Body of pancreas (tissue), 4 donors: Measurements from ENCODE around the gene RUSC1. TPM values are rescaled to one million over a fixed set of nuclear protein-coding genes. Genes with fewer than 3 reads are reported as not detected.

Source experiments
- ATAC-seq: fragments of 150-250 bp; one replicate; pipeline ENCODE4 v1.9.1; 2016
- DNase-seq, 4 donors: peaks; one replicate each; pipeline ENCODE4 v3.0.0-alpha.2; 2019
- H3K27ac ChIP-seq, 4 donors: fragments of 200-600 bp; sonication (generic); 1 replicate in 3 of 4; 2 replicates in 1 of 4; pipeline versions ENCODE4 v1.5.1 to v1.6.1; 2016 to 2019; ENCODE audit warnings: mild to moderate bottlenecking in 1 of 4, mixed read lengths in 1 of 4, moderate library complexity in 1 of 4
- H3K27me3 ChIP-seq, 2 donors: fragments of 200-600 bp; sonication (generic); one replicate each; pipeline ENCODE4 v1.6.0; 2016; ENCODE audit warnings: mild to moderate bottlenecking in 1 of 2
- H3K36me3 ChIP-seq, 2 donors: fragments of 200-600 bp; sonication (generic); replicated peaks in 1 of 2; 2 replicates each; pipeline ENCODE4 v1.5.1; 2016; ENCODE audit warnings: low read depth in 2 of 2; ENCODE audit not compliant: insufficient read depth in 1 of 2
- H3K4me1 ChIP-seq: fragments of 200-600 bp; sonication (generic); one replicate; pipeline ENCODE4 v1.6.0; 2016
- H3K4me3 ChIP-seq, 2 donors: fragments of 200-600 bp; sonication (generic); 1 replicate in 1 of 2; 2 replicates in 1 of 2; pipeline ENCODE4 v1.5.1; 2016 to 2019
- H3K9me3 ChIP-seq, 3 donors: fragments of 200-600 bp; sonication (generic); 1 replicate in 2 of 3; 2 replicates in 1 of 3; pipeline ENCODE4 v1.5.1; 2016
- POLR2A ChIP-seq, 3 donors: fragments of 450-650 bp; IDR thresholded peaks; one replicate each; pipeline ENCODE4 v1.6.1; 2016; ENCODE audit warnings: antibody characterized with exemption in 3 of 3, mild to moderate bottlenecking in 2 of 3
- WGBS, 2 donors: methylation state at CpG; one replicate each; pipeline ENCODE4 v1.1.5; 2017; 5-methylcytosine and 5-hydroxymethylcytosine counted together
- intact Hi-C: fragments of 100-400 bp; cut with DNase I; formaldehyde crosslinking; loops from one replicate; pipeline ENCODE4 v1.15.1; 2023
- total RNA-seq, 2 donors: library from RNA; depleted of rRNA; stranded (reverse); fragments of >200 nt; gene quantifications; one replicate each; pipeline ENCODE4 v1.1.0, GENCODE V29; 2016
- TF ChIP-seq, protein P1 (sequence below), 7 experiments: fragments of 450-650 bp in 4 of 7; fragments of 200-600 bp in 3 of 7; sonication (generic) in 3 of 7; IDR thresholded peaks; one replicate each; pipeline ENCODE4 v1.5.1; 2016 to 2019; ENCODE audit warnings: antibody characterized with exemption in 7 of 7

The RUSC1 gene
- total RNA-seq, 2 donors from 2014 or later, result 19.4 to 21.3 TPM

- Histone ChIP-seq H3K4me1 (peaks cover 9% of the 10 kb centered on the region), H3K36me3 (no peaks in the 10 kb centered on the region), H3K27ac (no peak overlapping the region), H3K27me3 (no peaks in the 10 kb centered on the region), H3K4me3 (no peak overlapping the region), H3K9me3 (no peaks in the 10 kb centered on the region)
- intact Hi-C loops, result no loop called here
- ATAC-seq (no peak), DNase-seq (no peak)
- 91 to 94% methylated on average over 29 of the region's 29 CpGs for WGBS, 2 donors
- TF ChIP-seq, protein P1, sequence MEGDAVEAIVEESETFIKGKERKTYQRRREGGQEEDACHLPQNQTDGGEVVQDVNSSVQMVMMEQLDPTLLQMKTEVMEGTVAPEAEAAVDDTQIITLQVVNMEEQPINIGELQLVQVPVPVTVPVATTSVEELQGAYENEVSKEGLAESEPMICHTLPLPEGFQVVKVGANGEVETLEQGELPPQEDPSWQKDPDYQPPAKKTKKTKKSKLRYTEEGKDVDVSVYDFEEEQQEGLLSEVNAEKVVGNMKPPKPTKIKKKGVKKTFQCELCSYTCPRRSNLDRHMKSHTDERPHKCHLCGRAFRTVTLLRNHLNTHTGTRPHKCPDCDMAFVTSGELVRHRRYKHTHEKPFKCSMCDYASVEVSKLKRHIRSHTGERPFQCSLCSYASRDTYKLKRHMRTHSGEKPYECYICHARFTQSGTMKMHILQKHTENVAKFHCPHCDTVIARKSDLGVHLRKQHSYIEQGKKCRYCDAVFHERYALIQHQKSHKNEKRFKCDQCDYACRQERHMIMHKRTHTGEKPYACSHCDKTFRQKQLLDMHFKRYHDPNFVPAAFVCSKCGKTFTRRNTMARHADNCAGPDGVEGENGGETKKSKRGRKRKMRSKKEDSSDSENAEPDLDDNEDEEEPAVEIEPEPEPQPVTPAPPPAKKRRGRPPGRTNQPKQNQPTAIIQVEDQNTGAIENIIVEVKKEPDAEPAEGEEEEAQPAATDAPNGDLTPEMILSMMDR (IDR thresholded peaks at IDR 0.05), result no peak
- TF ChIP-seq POLR2A (IDR thresholded peaks at IDR 0.05), result no peak
These were observed 38.1 kb upstream of the RUSC1 start for GRCh38 chr1:155282488-155283091.

DNA sequence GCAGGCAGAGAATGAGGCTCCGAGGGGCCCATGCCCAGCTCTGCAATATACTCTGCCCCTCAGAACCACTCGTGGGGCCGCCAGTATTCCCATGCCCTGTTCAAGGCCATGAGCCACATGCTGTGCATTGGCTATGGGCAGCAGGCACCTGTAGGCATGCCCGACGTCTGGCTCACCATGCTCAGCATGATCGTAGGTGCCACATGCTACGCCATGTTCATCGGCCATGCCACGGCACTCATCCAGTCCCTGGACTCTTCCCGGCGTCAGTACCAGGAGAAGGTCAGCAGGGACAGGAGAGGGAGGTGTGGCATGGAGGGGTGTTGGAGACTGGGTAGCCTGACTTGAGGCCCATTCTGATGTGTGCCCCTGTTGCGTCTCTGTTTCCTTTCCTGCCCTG, 36.2 kb upstream of the RUSC1 start:
- Histone ChIP-seq H3K27ac (no peak overlapping the region), H3K27me3 (no peaks in the 10 kb centered on the region), H3K4me3 (no peak overlapping the region), H3K9me3 (no peaks in the 10 kb centered on the region), H3K4me1 (no peaks in the 10 kb centered on the region), H3K36me3 (no peaks in the 10 kb centered on the region)
- intact Hi-C loops, result no loop called here
- DNase-seq (no peak), ATAC-seq (no peak)
- TF ChIP-seq, protein P1 (IDR thresholded peaks at IDR 0.05), result no peak
- no peak for TF ChIP-seq POLR2A (IDR thresholded peaks at IDR 0.05)
- WGBS, 2 donors, result 80 to 81% methylated on average over 12 of the region's 12 CpGs

GRCh38 chr1:155285063-155285462, 35.6 kb upstream of the RUSC1 start:
- Histone ChIP-seq H3K27ac (no peak overlapping the region), H3K9me3 (no peaks in the 10 kb centered on the region), H3K4me3 (no peak overlapping the region), H3K4me1 (no peaks in the 10 kb centered on the region), H3K27me3 (no peaks in the 10 kb centered on the region), H3K36me3 (no peaks in the 10 kb centered on the region)
- TF ChIP-seq, protein P1 (IDR thresholded peaks at IDR 0.05), result no peak
- no peak for TF ChIP-seq POLR2A (IDR thresholded peaks at IDR 0.05)
- intact Hi-C loops, result no loop called here
- WGBS, 2 donors, result 89 to 95% methylated on average over 14 of the region's 14 CpGs
- DNase-seq, result no peak
- no peak for ATAC-seq

DNA sequence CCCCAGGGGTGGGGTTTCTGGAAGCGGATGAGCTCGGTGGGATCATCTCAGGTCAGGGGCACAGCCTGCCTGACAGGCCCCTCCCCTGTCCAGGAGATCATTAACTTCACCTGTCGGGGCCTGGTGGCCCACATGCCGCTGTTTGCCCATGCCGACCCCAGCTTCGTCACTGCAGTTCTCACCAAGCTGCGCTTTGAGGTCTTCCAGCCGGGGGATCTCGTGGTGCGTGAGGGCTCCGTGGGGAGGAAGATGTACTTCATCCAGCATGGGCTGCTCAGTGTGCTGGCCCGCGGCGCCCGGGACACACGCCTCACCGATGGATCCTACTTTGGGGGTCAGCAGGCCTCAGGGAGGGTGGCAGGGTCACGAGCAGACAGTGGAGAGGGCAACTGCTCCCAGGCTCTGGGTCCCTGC, 35.1 kb upstream of the RUSC1 start:
- DNase-seq, result no peak
- Histone ChIP-seq H3K4me3 (no peak overlapping the region), H3K9me3 (no peaks in the 10 kb centered on the region), H3K4me1 (no peaks in the 10 kb centered on the region), H3K36me3 (no peaks in the 10 kb centered on the region), H3K27me3 (no peaks in the 10 kb centered on the region), H3K27ac (no peak overlapping the region)
- 50 to 79% methylated on average over 2 to 18 of the region's 18 CpGs for WGBS, 2 donors
- intact Hi-C loops, result no loop called here
- TF ChIP-seq, protein P1 (IDR thresholded peaks at IDR 0.05), result no peak
- TF ChIP-seq POLR2A (IDR thresholded peaks at IDR 0.05), result no peak
- no peak for ATAC-seq

DNA sequence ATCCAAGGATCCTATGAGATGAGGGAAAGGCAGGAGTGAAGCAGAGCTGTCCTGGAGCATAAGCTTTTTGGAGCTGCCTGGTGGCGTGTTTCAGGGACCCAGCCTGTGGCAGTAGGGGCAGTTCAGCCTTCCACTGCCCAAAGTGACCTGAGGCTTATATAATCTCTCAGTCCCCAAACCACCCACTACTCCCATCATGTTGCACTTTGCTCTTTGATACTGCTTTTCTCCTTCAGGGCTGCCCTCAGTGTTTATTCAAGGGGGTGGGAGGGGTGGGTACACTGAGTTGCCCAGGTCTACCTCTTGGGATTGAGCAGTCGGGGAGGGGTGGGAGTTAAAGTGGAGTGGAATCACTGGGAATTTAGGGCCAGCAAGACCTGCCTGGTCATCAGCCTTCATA, 34.1 kb upstream of the RUSC1 start:
- TF ChIP-seq, protein P1 (IDR thresholded peaks at IDR 0.05), result no peak
- TF ChIP-seq POLR2A (IDR thresholded peaks at IDR 0.05), result no peak
- Histone ChIP-seq H3K36me3 (no peaks in the 10 kb centered on the region), H3K27me3 (no peaks in the 10 kb centered on the region), H3K27ac (no peak overlapping the region), H3K9me3 (no peaks in the 10 kb centered on the region), H3K4me3 (no peak overlapping the region), H3K4me1 (no peaks in the 10 kb centered on the region)
- DNase-seq (no peak), ATAC-seq (no peak)
- WGBS, 2 donors, result 84 to 88% methylated on average over 2 of the region's 2 CpGs
- intact Hi-C loops, result no loop called here
